NCI-H1048 (cell line): ENCODE data around the gene BRWD1.

ENCODE experiments used
- DNase-seq: peaks from one replicate; lab custom pipeline; 2025; lab: John Stamatoyannopoulos, UW

Gene BRWD1

DNA sequence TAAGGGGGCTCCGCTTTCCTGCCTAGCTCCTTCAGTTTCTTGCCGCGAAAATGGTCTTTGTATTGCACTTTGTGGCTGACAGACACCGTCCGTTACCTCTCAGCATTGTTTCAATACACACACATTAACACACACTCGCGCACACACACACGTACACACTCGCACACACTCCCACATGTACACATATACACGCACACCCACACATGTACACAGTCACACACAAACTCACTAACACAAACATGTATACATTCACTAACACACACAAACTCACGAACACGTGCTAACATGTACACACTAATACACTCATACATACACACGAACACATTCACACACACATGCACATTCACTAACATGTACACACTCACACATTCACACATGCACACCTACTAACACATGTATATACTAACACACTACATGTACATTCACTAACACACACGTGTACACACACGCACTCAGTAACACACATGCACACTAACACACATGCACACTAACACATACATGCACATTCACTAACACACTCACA lies 179.1 kb downstream of the BRWD1 start:
- no peak for DNase-seq
